ENCODE data around the gene TRPC4AP.

- TF ChIP-seq CTCF (IDR thresholded peaks at IDR 0.05) (no peak), POLR2A (IDR thresholded peaks at IDR 0.05) (no peak)
These were observed 37.8 kb downstream of the TRPC4AP start for GRCh38 chr20:35054814-35055213.
